Hindlimb muscle (tissue), 1 donor: ENCODE results near the gene PDGFRB. TPM values are rescaled to one million over a fixed set of nuclear protein-coding genes. Genes with fewer than 3 reads are reported as not detected.
A peak's percentile ranks its signal among the peaks of the same experiment; 100 is the strongest.

Source experiments
- DNase-seq: peaks from one replicate; pipeline ENCODE4 v3.0.0-alpha.2; 2013
- polyA plus RNA-seq: library from polyadenylated mRNA; unstranded; fragments of 120-200 nt; gene quantifications from one replicate; pipeline ENCODE4 v1.2.1, GENCODE V29; 2013; ENCODE audit not compliant: insufficient read length

Gene PDGFRB
- polyA plus RNA-seq, 1 donor, result 174 TPM

DNA sequence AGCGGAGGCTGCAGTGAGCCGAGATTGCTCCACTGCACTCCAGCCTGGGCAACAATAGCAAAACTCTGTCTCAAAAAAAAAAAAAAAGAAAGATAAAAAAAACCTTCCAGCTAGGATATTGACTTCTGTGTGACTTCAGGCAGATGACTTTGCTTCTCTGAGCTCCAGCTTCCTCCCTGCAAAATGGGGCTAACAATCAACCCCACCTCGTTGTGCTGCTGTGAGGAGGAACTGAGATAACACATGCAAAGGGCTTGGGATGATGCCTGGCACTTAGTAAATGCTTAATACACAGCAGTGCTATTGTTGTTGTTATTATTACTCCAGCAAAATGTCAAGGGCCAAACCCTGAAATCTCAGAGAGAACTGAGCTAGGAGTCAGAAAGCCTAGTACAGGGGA, 7.4 kb upstream of the PDGFRB start:
- no peak for DNase-seq

DNA sequence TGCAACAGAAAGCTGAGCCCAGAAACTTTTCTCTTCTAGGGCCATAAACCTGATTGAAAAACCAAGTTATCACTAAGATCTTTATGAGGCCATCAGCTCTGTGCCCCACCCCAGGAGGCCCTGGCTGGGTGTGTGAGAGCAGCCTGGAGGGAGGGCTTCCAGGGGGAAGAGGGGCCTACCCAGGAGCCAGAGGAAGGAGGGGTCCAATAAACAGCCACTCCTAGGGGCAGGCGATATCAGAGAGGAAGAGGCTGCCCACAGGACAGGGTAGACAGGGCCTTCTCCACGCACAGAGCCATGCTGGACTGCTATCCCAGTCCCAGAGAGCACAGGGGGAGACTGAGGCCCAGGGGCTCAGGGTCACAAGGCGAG, 6.5 kb upstream of the PDGFRB start:
- no peak for DNase-seq

DNA sequence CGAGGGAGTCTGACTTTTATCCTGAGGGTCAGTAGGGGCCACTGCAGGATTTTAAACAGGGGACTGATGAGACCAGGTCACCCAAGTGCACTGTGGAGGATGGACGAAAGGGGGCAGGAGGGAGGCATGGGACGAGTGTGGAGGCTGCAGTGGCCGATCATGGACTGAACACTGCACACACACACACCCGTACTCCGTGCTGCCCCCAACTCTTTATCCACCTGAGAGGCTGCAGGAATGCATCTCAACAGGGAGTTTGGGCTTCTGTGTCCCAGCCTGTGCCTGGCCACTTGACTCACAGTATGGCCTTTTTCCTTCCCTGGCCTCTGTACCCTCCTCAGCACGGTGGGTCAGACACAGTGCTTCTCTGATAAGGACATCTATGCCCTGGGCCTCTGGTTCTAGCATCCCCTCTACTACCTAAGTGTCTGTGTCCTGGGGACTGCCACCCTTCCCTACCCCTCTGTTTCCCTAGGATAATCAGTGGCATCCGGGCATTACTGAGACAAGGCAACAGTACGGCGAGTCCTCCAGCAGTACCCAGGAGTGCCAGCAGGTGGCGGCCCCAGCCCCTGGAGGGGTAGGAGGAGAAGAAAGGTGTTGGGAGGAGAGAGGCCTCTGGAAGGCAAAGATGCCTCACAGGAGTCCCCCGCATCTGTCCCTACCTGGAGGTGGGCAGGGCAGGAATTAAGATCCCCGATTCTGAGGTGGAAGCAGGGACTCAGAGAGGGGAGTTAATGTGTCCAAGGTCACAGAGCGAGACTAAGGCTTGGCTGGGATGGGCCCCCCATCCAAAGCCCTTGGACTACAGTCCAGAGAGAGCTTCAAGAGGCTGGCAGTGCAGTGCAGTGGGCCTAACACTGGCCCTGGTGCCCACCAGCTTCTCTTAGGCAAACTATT, 5.8 kb upstream of the PDGFRB start:
- DNase-seq, result peak; percentile 73

DNA sequence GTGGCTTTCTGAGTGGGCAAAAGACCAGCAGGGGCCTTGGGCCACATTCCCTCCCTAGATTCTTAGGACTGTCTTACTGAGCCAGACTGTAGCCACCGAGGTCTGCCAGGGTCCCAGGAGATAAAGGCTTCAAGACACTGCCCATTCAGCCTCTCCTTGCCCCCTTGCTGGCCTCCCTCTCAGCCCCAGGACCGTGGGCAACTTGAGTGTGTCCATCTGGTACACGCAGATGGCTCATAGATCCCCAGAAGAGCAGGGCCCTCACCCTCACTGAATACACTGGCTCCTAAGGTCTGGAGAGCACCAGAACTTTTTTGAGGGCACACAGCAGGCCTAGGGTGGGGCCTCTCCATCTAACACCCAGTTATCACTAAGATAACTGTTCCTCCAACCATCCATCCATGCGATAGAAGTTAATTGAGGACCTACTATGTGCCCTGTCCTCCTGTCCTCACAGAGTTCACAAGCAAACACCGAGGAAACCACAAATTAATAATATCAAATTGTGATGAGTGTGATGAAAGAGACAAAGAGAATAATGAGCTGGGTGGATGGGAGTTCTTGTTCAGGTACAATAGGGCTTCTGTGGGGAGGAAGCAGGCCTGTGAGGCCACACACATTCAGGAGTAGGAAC, 4.9 kb upstream of the PDGFRB start:
- DNase-seq, result no peak

DNA sequence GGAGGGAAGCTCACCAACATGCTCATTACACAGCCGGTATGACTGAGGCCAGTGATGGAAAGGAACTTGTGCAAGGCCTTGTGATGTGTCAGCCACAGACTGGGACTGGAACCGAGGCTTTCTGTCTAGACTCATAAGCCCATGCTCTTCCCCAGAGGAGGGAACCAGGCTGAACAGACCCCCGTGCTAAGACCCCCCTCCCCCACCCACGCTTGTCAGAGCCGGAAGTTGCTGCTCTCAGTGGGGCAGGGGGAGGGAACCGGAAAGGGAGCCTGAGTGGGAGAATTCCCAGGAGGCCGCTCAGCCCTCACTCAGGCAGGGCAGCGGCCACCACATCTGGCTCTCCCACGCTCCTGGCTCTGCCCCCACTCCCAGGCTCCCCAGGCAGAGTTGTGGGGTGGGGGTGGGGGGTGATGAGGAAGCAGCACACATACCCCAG, 4.1 kb upstream of the PDGFRB start:
- no peak for DNase-seq

DNA sequence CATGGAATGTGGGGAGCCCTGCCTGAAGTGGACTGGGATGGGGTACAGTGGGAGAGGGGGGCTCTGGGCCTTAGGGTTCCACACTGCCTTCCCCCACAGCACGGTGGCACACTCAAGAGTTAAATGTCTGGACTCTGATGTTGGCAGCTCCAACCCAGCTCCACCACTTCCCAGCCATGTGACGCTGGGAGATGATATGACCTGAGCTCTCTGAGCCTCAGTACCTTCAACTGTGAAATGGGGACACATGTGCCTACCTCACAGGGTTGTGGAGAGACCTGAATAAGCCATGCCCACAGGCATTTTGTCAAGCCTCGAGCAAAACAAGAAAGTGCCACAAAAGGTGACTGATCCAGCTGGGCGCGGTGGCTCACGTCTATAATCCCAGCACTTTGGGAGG, 3.4 kb upstream of the PDGFRB start:
- DNase-seq, result no peak

DNA sequence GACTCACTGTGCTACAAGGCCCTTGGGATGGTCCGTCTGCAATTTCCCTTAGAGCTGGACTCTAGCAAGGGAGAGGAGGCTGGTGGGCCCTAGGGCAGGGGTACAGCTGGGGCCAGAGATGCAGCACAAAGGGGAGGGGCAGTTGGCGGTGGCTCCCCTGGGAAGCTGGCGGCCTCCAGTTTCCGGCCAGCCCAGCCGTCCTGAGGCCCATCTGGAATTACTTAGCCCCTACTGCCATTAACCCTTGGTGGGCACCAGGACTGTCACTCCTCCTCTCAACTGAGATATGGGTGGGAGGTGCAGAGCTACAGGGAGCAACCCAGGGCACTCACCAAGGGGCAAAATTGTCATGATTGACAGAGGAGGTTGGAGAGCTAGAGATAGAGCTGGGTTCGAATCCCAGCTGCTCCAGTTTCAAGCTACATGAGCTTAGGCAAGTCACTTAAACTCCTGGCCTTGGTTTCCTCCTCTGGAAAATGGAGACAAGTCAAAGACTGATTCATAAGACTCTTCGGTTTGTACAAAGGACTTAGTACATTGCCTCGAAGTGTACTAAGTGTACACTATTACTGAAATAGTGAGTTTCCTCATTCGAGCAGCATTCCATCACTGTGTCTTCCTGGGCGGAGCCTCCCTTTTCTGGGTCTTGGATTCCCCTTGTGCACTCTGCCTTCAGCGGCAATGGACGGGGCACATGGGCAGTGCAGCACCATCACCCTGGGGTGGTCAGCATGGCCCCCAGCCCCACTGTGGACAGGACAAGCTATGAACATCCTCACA, 2.7 kb upstream of the PDGFRB start:
- DNase-seq, result no peak

DNA sequence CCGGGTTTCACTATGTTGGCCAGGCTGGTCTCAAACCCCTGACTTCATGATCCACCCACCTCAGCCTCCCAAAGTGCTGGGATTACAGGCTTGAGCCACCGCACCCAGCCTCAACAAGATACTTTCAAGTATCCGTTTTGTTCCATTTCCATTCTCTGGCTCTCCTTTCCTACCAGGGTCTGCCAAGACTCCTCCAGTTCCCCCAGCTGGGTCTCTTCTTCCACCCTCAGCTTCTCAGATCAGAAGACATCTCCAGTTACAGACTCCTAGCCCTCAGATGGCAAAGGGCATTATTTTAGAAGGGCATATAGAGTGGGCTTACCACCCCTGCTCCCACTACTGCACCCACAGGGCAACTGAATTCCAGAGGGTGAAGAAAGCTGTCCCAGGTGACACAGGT, 1.5 kb upstream of the PDGFRB start:
- no peak for DNase-seq

DNA sequence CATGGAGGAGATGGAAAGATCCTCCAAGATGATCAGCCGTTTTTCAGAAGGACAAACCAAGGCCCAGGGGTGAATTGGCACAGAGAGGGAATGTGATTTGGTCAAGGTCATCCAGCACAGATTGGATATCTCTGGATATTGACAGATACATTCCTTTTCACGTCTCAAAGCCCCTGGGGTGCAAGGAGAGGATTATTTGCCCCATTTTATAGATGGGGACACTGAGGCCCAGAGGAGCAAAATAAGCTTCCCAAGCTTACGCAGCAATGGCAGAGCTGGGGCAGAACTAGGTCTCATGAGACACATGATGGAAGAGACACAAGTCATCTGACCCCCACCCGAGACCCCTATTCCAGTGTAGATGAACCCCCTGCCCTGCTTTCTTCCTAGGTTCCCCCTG, 895 bp upstream of the PDGFRB start:
- DNase-seq, result no peak

DNA sequence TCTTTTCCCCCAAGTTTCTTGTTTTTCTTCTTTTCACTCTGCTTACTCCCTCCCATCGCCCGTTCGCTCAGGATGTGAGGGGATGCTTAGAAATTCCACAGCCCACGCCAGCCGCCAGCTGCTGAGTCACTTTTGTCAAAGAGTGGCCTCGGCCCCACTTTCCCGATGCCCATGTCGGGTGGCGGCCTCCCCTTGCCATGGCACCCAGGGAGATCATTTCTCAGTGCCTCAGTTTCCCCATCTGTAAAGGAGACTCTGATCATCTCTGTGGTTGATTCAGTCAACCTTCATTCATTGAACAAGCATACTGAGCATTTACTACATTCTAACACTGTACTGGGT, 353 bp upstream of the PDGFRB start:
- DNase-seq, result no peak

DNA sequence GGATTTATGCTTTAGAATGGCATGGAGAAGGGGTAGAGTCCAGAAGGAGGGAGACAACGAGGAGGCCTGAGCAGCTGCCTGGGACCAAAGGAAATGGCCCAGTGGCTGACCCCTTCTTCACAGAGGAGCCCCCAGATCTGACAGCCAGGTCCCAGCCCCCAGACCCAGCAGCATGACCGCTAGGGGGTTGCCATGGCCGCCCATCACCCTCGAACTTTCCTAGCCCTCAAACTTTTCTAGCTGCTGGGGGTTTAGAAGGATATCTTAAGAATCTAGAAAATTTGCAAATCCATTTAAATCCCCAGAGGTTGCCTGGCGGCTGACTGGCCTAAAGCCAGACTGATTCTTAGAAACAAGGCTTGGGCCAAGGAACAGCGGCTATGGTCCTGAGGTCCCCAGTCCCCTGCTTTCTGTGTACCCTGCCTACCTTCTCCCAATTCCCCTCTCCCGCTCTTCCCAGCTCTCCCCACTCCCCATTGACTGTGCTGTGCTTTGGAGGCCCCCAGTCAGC, 972 bp downstream of the PDGFRB start:
- DNase-seq, result no peak

DNA sequence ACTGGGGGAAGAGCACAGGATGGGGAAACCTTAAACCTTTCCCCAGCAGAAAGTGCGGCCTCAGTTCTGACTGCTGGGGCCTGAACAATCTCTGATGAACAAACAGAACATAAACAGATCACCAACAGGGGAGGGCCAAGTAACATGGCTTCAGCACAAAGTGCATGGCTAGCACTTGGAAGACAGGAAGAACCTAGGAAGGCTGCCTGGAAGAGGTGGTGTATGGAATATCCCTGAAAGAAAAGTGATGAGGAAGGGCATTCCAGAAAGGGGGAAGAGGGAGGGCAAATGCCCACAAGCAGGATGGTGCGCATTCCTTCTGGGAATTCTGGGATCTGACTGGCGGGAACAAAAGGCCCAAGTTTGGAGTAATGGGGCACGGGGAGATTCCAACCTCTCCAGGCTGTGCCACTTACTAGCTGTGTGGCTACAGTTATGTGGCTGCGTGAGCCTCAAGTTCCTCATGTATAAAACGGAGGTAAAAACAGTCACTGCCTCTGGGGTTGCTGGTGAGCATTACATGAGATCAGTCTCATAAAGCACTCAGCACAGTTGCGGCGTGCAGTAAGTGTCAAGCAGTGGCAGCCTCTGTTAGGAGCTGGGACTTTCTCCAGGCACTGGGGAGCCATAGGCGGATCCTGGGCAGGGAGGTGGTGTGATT, 1.6 kb downstream of the PDGFRB start:
- no peak for DNase-seq

DNA sequence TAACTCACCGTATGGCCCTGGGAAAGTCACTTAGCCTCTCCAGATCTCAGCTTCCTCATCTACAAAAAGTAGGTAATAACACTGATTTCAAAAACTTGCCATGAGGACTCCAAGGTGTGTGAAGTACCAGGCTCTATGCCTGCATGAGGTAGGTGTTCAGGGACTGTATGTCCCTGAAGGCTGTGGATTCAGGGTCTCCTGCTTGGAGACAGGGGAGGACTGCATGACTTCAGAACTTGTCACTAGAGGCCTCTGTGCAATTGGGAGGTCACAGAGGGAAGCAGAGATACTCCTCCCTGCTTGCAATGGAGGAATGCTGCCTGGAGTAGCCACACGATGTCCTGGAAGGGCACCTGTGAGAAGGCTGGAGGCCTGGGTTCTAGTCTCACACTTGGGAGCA, 2.2 kb downstream of the PDGFRB start:
- no peak for DNase-seq

DNA sequence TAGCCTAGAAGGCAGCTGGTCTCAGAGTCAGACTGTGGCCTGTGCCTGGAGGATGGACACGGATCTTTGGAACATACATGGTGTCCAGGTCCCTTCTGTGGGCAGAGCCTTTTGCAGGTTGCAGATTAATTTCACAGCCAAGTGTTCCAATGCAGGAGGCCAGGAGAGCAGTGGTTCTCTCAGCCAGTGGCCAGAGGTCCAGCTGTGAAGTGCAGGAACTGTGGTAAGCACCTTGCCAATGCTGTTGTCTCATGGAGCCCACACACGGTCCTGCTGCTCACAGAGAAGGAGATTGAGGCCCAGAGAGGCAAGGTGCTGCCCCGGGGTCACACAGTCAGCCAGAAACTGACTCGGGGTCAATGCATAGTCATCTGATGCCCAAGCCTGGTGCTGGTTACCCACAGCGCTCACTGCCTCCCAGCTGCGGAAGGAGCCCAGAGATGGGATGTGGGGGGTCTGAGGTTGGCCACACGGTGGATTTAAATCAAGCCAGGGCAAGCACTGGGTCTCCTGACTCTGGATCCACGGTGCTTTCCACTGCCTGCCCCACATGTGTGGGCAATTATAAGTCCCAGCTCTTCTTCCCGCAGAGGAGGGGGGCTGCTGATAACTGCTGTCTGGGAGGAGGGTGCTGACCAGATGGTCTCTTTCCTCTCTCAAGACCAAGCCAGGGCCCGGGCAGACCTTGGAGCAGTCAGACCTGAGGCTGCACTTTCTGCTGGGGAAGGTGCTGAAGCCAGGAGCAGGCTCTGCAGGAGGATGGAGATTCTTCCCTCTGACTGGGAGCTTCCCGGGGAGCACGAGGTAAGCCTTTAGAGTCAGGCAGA, 2.8 kb downstream of the PDGFRB start:
- DNase-seq, result no peak

DNA sequence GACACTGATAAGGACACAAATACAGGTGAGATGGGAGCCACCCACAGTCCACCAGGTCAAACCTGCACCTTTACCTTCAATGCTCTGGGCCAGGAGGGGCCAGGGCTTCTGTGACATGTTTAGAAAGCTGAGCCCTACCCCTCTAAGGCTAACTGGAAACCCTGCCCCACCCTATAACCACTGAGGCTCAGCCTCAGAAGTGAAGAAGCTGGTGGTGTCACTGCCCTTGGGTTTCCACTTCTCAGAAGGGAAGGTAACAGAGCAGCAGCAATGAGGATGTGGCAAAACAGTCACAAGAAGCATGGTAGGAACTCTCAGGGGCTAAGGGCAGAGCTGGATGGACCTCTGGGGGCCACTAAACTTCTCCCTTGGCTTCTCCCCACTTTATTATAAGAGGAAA, 6.0 kb downstream of the PDGFRB start:
- DNase-seq, result no peak

DNA sequence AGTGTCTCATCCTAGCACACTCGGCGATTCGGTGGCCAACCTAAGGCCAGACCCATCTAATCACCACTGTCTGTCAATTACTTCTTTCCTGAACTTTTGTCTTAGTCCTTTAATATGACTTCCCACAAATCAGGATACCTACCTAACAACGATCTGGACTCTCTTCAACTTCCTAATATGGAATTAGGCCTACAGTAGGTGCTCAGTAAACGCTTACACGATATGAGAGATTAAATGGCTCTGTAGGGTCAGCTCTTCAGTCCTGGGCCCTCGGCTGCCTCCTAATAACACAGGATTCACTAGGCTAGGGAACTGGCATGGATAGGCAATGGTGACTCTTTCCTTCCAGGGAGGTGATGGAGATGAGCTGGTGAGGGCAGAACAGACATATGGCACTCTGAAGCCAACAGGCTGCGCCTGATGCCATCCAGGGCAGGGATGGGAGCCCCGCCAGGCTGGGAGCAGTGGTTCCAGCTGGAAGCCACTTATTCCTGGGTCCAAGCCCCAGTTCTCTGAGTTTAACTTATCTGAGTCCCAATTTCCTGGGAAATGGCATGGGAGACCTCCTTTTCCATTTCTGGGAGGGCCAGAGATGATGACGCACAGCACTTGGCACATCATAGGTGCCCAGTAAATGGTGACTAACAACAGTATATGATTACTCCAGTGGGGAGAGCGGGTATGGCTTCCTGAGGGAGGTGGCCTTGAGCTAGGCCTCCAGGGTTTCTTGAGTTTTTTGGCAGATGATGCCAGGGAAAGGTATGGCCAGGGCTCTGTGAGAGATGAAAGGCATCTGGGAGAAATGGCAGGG, 7.3 kb downstream of the PDGFRB start:
- DNase-seq, result no peak

DNA sequence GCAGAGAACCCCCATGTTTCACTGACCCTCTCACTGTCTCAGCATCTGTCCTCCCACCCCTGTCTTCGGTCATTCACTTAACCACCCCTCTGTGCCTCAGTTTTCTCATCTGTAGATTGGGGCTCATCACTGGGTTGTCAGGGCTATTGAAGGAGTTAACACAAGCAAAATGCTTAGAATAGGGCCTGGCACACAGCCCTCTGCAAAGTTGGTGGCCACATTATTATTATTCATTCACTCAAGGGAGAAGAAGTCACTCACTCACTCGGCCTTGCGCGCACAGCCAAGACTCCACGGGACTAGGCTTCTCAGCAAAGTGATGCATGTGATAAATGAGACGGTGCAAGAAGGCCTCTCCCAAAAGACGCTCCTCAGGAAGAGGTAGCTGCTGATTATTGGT, 8.0 kb downstream of the PDGFRB start:
- DNase-seq, result no peak

DNA sequence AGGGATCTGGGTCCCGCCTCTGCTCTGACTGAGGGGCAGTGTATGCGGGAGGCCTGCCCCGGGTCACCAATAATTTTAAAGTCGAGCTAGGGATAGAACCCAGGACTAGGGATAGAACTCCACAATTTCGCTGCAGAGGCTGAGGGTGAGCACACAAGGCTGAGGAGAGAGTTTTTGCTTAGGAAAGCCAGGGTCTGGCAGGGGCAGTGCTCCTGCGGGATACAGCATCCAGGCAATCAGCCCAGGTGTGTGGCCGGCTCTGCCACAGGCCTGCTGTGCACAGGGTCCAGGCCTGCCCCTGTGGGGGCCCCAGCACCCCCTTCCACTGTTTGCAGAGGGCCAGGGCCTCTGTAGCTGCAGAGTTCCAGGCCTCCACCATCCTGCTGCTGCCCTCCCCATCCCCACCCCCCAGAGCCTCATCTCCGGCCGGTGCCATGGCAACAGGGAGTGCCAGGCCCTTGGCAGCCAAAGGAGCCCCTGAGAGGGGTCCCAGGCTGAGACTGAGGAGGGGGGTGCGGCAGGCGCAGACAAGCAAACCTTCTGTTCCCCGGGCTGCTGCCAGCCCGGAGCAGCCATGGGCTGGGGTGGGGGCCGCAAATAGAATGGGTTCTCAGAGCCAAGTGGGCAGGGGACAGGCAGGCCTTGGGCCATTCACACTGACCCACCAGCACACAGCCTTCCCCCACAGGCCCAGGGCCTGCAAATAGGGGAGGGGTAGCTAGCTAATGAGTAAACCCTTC, 8.6 kb downstream of the PDGFRB start:
- DNase-seq, result no peak

DNA sequence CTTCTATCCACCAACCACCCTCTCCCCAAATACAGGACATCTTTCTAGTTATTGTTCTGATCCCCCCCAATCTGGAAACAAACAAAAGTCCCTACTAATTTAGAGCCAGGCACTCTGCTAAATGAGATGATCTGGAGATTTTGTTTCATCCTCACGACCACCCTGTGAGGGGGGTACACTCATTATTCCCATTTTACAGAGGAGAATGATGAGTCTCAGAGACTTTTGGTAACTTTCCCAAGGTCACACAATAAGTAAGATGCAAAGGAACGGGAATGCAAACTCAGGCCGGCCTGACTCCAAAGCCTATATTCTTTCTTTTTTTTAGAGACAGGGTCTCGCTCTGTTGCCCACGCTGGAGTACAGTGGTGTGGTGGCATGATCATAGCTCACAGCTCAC, 9.4 kb downstream of the PDGFRB start:
- DNase-seq, result no peak

DNA sequence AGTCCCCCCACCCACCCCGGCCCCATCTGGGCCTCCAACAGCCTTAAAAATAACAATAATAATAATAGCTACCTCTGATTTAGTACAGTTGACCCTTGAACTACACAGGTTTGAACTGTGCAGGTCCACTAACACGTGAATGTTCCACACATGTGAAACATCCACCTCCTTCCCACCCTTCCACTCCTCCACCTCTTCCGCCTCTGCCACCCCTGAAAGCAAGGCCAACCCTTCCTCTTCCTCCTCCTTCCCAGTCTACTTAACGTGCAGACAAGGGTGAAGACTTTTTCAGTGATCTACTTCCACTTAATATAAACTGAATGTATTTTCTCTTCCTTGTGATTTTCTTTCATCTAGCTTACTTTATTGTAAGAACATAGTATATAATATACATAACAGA, 10.8 kb downstream of the PDGFRB start:
- no peak for DNase-seq
